ENCODE measurements around the gene ANKRD34B.

ANKRD34B gene

DNA sequence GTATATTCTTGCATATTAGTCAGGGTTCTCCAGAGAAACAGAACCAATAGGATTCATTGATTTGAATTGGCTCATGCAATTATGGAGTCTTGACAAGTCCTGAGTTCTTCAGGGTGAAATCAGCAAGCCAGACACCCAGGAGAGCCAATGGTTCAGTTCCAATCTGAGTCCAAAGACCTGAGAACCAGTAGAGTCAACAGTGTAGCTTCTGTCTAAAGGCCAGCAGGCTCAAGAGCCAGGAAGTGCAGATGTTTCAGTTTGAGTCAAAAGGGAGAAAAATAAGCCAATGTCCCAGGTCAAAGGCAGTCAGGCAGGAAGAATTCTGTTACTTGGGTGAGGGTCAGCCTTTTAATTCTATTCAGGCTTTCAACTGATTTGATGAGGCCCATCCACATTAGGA, 37.8 kb upstream of the ANKRD34B start:
- no peak overlapping the region for H3K4me3 ChIP-seq (ENCODE audit: control insufficient read depth, low read depth, low read length)
- DNase-seq (ENCODE audit: low read depth) = no peak
- TF ChIP-seq, protein P1, sequence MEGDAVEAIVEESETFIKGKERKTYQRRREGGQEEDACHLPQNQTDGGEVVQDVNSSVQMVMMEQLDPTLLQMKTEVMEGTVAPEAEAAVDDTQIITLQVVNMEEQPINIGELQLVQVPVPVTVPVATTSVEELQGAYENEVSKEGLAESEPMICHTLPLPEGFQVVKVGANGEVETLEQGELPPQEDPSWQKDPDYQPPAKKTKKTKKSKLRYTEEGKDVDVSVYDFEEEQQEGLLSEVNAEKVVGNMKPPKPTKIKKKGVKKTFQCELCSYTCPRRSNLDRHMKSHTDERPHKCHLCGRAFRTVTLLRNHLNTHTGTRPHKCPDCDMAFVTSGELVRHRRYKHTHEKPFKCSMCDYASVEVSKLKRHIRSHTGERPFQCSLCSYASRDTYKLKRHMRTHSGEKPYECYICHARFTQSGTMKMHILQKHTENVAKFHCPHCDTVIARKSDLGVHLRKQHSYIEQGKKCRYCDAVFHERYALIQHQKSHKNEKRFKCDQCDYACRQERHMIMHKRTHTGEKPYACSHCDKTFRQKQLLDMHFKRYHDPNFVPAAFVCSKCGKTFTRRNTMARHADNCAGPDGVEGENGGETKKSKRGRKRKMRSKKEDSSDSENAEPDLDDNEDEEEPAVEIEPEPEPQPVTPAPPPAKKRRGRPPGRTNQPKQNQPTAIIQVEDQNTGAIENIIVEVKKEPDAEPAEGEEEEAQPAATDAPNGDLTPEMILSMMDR (IDR thresholded peaks at IDR 0.05; ENCODE audit: control insufficient read depth, insufficient read depth, low read depth, low read length, missing control alignments) = no peak

DNA sequence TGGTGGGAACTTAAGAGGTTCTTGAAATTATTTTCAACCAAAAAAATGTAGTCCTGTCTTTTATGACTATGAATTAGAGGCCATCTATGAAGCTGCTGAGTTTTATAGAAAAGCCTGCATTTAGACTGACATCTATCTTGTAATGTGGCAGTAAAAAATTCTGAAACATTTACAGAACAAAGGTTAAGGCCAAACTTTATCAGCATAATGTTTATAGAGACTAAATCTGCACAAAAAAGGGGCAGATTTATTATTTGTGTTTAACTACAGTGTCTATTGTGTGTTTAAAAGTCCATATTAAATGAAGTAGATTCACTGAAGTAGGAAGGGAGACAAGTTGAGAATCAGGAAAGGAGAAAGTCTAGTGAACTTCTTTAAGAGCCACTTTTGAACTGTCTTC, 37.3 kb upstream of the ANKRD34B start:
- TF ChIP-seq, protein P1 (IDR thresholded peaks at IDR 0.05; ENCODE audit: control insufficient read depth, insufficient read depth, low read depth, low read length, missing control alignments) = no peak
- DNase-seq (ENCODE audit: low read depth) = no peak
- no peak overlapping the region for H3K4me3 ChIP-seq (ENCODE audit: control insufficient read depth, low read depth, low read length)

DNA sequence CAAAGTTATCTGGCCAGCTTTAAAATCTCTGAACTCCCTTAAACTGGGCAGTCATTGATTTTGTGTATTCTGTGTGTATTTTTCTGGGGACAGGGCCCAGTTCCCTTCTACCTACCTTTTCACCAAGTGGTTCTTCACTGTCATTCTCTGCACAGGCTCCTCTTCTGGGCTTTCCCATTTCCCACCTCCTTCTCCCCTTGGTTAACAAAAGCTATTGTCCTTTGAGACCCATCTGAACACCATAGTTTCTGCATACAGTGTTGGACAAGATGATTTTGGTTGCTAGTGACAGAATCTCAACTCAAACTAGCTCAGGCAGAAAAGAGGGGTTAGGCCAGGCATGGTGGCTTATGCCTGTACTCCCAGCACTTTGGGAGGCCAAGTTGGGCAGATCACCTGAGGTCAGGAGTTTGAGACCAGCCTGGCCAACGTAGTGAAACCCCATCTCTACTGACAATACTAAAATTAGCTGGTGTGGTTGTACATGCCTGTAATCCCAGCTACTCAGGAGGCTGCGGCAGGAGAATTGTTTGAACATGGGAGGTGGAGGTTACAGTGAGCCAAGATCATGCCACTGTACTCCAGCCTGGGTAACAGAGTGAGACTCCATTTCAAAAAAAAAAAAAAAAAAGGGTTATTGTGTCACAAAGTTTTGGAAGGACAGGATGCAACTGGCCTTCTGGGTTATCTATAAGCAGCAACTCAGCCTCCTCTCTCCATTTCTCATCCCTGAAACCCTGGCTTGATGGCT, 31.0 kb upstream of the ANKRD34B start:
- TF ChIP-seq, protein P1 (IDR thresholded peaks at IDR 0.05; ENCODE audit: control insufficient read depth, insufficient read depth, low read depth, low read length, missing control alignments) = no peak
- no peak overlapping the region for H3K4me3 ChIP-seq (ENCODE audit: control insufficient read depth, low read depth, low read length)
- DNase-seq (ENCODE audit: low read depth) = no peak

DNA sequence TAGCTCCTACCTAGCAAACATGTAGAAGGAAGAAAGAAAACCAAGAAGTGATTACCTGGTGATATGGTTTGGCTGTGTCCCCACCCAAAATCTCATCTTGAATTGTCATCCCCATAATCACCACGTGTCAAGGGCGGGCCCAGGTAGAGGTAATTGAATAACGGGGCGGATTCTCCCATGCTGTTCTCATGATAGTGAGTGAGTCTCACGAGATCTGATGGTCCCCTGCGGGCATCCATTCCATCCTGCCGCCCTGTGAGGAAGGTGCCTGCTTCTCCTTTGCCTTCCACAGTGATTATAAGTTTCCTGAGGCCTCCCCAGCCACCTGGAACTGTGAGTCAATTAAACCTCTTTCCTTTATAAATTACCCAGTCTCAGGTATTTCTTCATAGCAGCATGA, 27.4 kb upstream of the ANKRD34B start:
- DNase-seq (ENCODE audit: low read depth) = no peak
- TF ChIP-seq, protein P1 (IDR thresholded peaks at IDR 0.05; ENCODE audit: control insufficient read depth, insufficient read depth, low read depth, low read length, missing control alignments) = no peak
- H3K4me3 ChIP-seq (ENCODE audit: control insufficient read depth, low read depth, low read length) = no peak overlapping the region

DNA sequence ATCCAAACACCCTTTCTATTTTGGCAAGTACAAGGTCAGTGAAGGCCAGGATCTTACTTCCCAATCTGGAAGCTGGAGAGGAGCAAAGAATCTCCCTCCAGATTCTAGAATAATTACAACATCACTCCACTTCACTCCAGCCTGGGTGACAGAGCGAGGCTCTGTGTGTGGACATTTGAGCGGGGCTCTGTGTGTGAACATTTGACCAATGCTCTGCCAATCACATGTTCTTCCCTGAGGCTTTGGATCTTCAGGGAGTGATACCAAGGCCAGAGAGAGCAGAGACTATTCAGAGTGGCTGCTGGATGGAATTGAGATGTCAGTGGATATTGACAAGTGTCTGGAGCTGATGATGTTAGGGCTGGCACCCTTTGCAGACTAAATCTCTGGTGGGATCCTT, 24.7 kb upstream of the ANKRD34B start:
- TF ChIP-seq, protein P1 (IDR thresholded peaks at IDR 0.05; ENCODE audit: control insufficient read depth, insufficient read depth, low read depth, low read length, missing control alignments) = no peak
- no peak overlapping the region for H3K4me3 ChIP-seq (ENCODE audit: control insufficient read depth, low read depth, low read length)
- DNase-seq (ENCODE audit: low read depth) = no peak

DNA sequence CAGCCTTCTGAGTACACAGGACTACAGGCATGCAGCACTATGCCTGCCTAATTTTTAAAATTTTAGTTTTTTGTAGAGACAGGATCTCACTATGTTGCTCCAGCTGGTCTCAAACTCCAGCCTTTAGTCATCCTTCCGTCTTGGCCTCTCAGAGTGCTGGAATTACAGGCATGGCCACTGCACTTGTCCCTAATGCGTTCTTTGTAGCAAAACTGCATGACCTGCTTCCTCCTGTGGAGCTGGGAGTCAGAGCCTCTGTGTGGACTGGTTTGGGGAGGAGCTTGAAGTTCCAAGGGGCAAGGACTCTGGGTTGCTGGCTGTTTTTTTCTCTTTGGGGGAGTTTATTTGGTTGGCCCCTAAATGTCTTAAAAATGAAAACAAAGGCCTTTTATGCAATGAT, 22.7 kb upstream of the ANKRD34B start:
- TF ChIP-seq, protein P1 (IDR thresholded peaks at IDR 0.05; ENCODE audit: control insufficient read depth, insufficient read depth, low read depth, low read length, missing control alignments) = no peak
- no peak for DNase-seq (ENCODE audit: low read depth)
- no peak overlapping the region for H3K4me3 ChIP-seq (ENCODE audit: control insufficient read depth, low read depth, low read length)

Data from AG09309 (cell line).